Left lung (tissue), 10 donors: Measurements from ENCODE around the gene CTDP1. TPM values are rescaled to one million over a fixed set of nuclear protein-coding genes. Genes with fewer than 3 reads are reported as not detected.
"Not testable (repeated sequence)": the region's sequence is repeated elsewhere in the genome, so short reads cannot be mapped to it uniquely, and the experiment has no call there.

Experiments
- ATAC-seq: fragments of 200-7000 bp; cut with Tn5 transposase; one replicate; pipeline ENCODE4 v1.9.1; 2020; ENCODE audit warnings: moderate library complexity
- DNase-seq, 4 donors: peaks; one replicate each; pipeline ENCODE4 v3.0.0-alpha.2; 2013 to 2020
- H3K27ac ChIP-seq, 2 donors: fragments of 200-600 bp; sonication (generic) in 1 of 2; one replicate each; pipeline versions ENCODE4 v1.5.0 to v1.8.0; 2020 to 2021
- H3K27me3 ChIP-seq, 2 donors: fragments of 200-600 bp; sonication (generic) in 1 of 2; one replicate each; pipeline versions ENCODE4 v1.5.0 to v1.8.0; 2020 to 2021
- H3K36me3 ChIP-seq, 2 donors: fragments of 200-600 bp; sonication (generic) in 1 of 2; one replicate each; pipeline versions ENCODE4 v1.5.0 to v1.8.0; 2020 to 2021
- H3K4me1 ChIP-seq, 2 donors: fragments of 200-600 bp; one replicate each; pipeline ENCODE4 v1.8.0; 2021
- H3K4me3 ChIP-seq, 2 donors: fragments of 200-600 bp; sonication (generic) in 1 of 2; one replicate each; pipeline versions ENCODE4 v1.5.0 to v1.8.0; 2020 to 2021; ENCODE audit warnings: mild to moderate bottlenecking in 1 of 2
- H3K9me3 ChIP-seq, 2 donors: fragments of 200-600 bp; sonication (generic) in 1 of 2; one replicate each; pipeline versions ENCODE4 v1.5.0 to v1.8.0; 2020 to 2021
- intact Hi-C, 2 donors: fragments of 100-400 bp; cut with DNase I; formaldehyde crosslinking; loops; one replicate each; pipeline versions ENCODE4 v1.11.2 to v1.14.2; 2022
- polyA plus RNA-seq, 6 donors: library from polyadenylated mRNA; unstranded; fragments of 120-200 nt; gene quantifications; one replicate each; pipeline ENCODE4 v1.2.1, GENCODE V29; 2013; ENCODE audit not compliant: insufficient read length in 6 of 6
- total RNA-seq, 2 donors: library from RNA; stranded (reverse); fragmentation: NEBNext Ultra II Directional; extraction: Animal tissue kit (Norgen Biotek cat#: 25700); gene quantifications; one replicate each; pipeline ENCODE4 v1.2.1, GENCODE V29; 2021
- TF ChIP-seq, protein P1 (sequence below), 2 donors: fragments of 200-600 bp; sonication (generic) in 1 of 2; IDR thresholded peaks; one replicate each; pipeline versions ENCODE4 v1.5.0 to v1.8.0; 2021; ENCODE audit warnings: antibody characterized with exemption in 2 of 2
- donor health status: DM: no; HTN: yes; CAD: no.
- donor health status: DM: no; HTN: no; CAD: no.

The CTDP1 gene
- total and polyA plus RNA-seq, 8 donors, result 8.4 to 24.4 (median 11.4) TPM

DNA sequence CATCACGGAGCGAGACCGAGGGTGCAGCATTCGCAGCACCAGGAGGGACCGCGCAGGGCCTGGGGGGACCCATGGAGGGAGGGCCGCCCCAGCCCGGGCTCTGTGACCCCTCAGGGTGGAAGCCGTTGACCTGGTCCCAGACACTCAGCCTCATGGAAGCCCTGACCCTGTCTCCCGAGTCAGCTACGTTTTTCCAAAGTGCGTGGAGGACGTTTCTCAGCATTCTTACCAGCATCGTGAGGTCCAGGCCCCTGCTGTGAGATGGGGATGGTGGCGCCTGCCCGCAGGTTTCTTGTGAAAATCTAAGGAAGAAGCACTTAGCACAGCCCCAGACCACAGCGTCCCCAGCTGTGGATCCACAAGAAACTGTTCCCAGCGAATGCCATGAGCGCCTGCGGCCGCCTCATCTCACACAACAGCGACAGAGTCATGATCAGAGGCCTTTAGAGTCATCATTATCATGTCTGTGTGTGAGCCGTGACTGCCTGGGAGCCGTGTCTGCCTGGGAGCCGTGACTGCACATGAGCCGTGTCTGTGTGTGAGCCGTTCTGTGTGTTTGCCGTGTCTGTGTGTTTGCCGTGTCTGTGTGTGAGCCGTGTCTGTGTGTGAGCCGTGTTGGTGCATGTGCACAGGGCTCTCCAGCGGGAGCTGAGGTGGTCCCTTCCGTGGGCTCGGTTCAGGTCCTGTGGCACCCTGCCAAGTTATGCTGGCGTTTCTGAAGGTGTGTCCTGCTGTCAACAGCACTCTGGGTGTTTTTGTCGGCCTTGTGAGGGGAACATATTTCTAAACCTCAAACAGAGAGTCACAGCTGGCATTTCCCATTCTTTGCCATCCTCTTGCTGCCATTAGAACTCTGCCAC lies 68.9 kb downstream of the CTDP1 start:
- no peak overlapping the region for H3K27ac ChIP-seq
- peaks cover 0 to 55% of the 10 kb centered on the region in 2 donors for H3K36me3 ChIP-seq
- no peaks in the 10 kb centered on the region for H3K4me1 ChIP-seq
- no peak overlapping the region for H3K4me3 ChIP-seq
- H3K9me3 ChIP-seq, result peaks cover 0 to 11% of the 10 kb centered on the region in 2 donors
- TF ChIP-seq, protein P1, sequence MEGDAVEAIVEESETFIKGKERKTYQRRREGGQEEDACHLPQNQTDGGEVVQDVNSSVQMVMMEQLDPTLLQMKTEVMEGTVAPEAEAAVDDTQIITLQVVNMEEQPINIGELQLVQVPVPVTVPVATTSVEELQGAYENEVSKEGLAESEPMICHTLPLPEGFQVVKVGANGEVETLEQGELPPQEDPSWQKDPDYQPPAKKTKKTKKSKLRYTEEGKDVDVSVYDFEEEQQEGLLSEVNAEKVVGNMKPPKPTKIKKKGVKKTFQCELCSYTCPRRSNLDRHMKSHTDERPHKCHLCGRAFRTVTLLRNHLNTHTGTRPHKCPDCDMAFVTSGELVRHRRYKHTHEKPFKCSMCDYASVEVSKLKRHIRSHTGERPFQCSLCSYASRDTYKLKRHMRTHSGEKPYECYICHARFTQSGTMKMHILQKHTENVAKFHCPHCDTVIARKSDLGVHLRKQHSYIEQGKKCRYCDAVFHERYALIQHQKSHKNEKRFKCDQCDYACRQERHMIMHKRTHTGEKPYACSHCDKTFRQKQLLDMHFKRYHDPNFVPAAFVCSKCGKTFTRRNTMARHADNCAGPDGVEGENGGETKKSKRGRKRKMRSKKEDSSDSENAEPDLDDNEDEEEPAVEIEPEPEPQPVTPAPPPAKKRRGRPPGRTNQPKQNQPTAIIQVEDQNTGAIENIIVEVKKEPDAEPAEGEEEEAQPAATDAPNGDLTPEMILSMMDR (IDR thresholded peaks at IDR 0.05), result no peak
- DNase-seq, result peak in 2 of 4 donors; percentile 22 to 66
- H3K27me3 ChIP-seq, result no peaks in the 10 kb centered on the region
- intact Hi-C loops, result no loop called here
- no peak for ATAC-seq

DNA sequence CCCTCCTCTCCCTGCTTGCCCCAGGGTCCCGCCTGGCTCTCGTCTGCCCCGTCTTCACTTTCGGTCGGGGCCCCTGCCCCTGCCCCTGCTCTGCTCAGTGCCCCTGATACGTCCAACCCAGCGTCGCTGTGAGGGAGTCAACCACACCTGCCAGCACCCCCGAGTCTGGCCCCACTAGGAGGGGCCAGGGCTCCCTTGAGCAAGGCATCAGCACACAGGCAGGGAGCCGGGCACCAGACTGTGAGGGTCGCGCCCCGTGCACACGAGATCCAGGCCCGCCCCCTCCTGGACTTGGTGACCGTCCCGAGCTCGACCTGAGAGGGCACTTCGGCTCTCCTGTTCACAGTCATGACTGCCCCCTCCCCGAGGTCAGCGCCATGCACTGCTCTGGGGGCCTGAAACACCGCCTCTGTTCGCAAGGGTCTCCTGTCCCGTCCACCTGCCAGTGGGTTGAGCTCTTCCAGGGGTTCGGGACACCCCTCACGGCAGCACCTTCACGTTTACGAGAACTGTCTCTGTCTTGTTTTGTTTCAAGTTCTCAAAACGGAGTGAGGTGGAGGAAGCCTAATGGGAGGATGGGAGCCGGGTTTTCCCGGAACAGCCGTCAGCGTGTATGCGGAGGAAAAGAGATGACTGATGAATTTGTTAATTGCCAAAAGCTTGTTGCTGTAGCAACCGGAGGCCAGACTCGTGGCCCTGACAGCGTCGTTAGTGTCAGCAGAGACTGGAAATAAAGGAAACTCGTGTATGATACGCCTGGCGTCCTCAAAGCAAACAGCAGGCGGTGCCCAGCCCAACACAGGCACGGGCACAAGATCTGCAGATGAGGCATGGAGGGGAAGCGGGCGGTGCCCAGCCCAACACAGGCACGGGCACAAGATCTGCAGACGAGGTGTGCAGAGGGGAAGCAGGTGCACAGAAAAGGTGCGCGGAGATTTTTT lies 69.9 kb downstream of the CTDP1 start:
- Histone ChIP-seq H3K4me1 (no peaks in the 10 kb centered on the region), H3K27ac (no peak overlapping the region), H3K4me3 (no peak overlapping the region), H3K9me3 (peaks cover 0 to 5% of the 10 kb centered on the region in 2 donors), H3K27me3 (no peaks in the 10 kb centered on the region), H3K36me3 (peaks cover 0 to 57% of the 10 kb centered on the region in 2 donors)
- intact Hi-C loops, result no loop called here
- ATAC-seq, result no peak
- TF ChIP-seq, protein P1 (IDR thresholded peaks at IDR 0.05), result no peak
- peak in 3 of 4 donors; percentile 22 to 58 (median 31) for DNase-seq

DNA sequence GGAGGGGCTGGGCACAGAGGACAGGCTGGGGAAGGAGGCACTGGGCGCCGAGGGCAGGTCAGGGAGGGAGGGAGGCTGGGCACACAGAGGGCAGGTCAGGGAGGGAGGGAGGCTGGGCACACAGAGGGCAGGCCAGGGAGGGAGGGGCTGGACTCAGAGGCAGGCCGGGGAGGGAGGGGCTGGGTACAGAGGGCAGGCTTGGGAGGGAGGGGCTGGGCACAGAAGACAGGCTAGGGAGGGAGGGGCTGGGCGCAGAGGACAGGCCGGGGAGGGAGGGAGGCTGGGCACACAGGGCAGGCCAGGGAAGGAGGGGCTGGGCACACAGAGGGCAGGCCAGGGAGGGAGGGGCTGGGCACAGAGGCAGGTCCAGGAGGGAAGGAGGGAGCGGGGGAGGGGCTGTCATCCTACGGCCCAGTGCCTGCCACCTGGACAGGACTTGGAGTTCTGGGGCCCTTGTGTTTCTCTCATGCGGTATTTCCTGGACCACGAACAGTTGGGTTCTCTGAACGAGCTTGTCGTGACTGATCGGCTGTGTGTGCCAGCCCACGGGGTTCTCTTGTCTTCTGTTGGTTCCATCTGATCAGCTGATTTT lies 71.5 kb downstream of the CTDP1 start:
- no peaks in the 10 kb centered on the region for H3K9me3 ChIP-seq
- ATAC-seq (peak; percentile 74), DNase-seq (peak in 2 of 4 donors; percentile 39 to 51)
- H3K27me3 ChIP-seq, result no peaks in the 10 kb centered on the region
- TF ChIP-seq, protein P1 (IDR thresholded peaks at IDR 0.05), result no peak
- intact Hi-C loops, result no loop called here
- peaks cover 0 to 68% of the 10 kb centered on the region in 2 donors for H3K36me3 ChIP-seq
- H3K4me1 ChIP-seq, result no peaks in the 10 kb centered on the region
- no peak overlapping the region for H3K4me3 ChIP-seq
- H3K27ac ChIP-seq, result no peak overlapping the region

DNA sequence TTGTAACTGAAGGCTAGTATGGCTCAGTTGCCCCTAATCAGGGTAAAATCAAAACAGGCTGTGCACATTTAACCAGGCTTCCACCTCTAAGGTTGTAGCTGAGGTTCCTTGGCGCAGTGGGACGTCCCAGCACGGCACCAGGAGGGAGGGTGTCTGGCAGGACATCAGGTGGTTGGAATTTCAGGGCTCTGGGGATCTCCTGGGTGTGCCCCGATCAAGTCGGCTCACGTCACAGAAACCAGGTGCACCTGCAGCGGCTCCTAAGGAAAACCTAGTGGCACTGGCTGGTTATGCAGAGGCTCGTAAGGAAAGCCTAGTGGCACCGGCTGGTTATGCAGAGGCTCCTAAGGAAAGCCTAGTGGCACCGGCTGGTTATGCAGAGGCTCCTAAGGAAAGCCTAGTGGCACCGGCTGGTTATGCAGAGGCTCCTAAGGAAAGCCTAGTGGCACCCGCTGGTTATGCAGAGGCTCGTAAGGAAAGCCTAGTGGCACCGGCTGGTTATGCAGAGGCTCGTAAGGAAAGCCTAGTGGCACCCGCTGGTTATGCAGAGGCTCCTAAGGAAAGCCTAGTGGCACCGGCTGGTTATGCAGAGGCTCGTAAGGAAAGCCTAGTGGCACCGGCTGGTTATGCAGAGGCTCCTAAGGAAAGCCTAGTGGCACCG lies 72.4 kb downstream of the CTDP1 start:
- H3K9me3 ChIP-seq, H3K27ac ChIP-seq, H3K4me3 ChIP-seq, H3K4me1 ChIP-seq, ATAC-seq, intact Hi-C loops, H3K27me3 ChIP-seq: not testable (repeated sequence)
- peak in 1 of 4 donors; percentile 12 for DNase-seq
- peaks cover 0 to 65% of the 10 kb centered on the region in 2 donors for H3K36me3 ChIP-seq

DNA sequence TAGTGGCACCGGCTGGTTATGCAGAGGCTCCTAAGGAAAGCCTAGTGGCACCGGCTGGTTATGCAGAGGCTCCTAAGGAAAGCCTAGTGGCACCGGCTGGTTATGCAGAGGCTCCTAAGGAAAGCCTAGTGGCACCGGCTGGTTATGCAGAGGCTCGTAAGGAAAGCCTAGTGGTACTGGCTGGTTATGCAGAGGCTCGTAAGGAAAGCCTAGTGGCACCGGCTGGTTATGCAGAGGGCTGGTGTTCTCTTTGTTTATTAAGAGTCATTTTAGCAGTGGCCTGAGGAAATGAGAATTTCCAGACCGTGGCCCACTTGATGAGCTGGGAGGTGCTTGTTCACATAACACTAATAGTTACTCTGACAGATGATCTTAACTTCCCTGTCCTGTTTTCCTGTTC lies 73.3 kb downstream of the CTDP1 start:
- H3K36me3 ChIP-seq, result peaks cover 0 to 56% of the 10 kb centered on the region in 2 donors
- peak in 1 of 4 donors; percentile 9 for DNase-seq
- H3K4me1 ChIP-seq, H3K27ac ChIP-seq, H3K4me3 ChIP-seq, H3K9me3 ChIP-seq, intact Hi-C loops, H3K27me3 ChIP-seq, ATAC-seq: not testable (repeated sequence)
